Lower leg skin (tissue), 4 donors: Measurements from ENCODE around the gene OR5P2. TPM values are rescaled to one million over a fixed set of nuclear protein-coding genes. Genes with fewer than 3 reads are reported as not detected.
"Not testable (repeated sequence)": the region's sequence is repeated elsewhere in the genome, so short reads cannot be mapped to it uniquely, and the experiment has no call there.

Source experiments
- DNase-seq, 2 donors: peaks; one replicate each; pipeline ENCODE4 v3.0.0-alpha.2; 2019; ENCODE audit warnings: low spot score in 2 of 2
- H3K4me3 ChIP-seq: fragments of 200-600 bp; sonication (generic); 2 replicates; pipeline ENCODE4 v1.5.1; 2017; ENCODE audit warnings: mild to moderate bottlenecking, low read depth; ENCODE audit not compliant: poor library complexity, severe bottlenecking
- POLR2A ChIP-seq, 2 donors: fragments of 450-650 bp; IDR thresholded peaks; one replicate each; pipeline ENCODE4 v1.6.1; 2016 to 2017; ENCODE audit warnings: antibody characterized with exemption in 2 of 2, mild to moderate bottlenecking in 1 of 2, moderate library complexity in 1 of 2
- WGBS, 2 donors: methylation state at CpG; one replicate each; pipeline ENCODE4 v1.1.5; 2018; 5-methylcytosine and 5-hydroxymethylcytosine counted together
- intact Hi-C: fragments of 100-400 bp; cut with DNase I; formaldehyde crosslinking; loops from one replicate; pipeline ENCODE4 v1.15.0; 2023; ENCODE audit warnings: low total_unique reads
- total RNA-seq, 4 donors: library from RNA; depleted of rRNA; stranded (reverse); fragments of >200 nt; gene quantifications; one replicate each; pipeline ENCODE4 v1.1.0, GENCODE V29; 2016
- TF ChIP-seq, protein P1 (sequence below), 3 donors: fragments of 450-650 bp; IDR thresholded peaks; one replicate each; pipeline ENCODE4 v1.5.1; 2016; ENCODE audit warnings: antibody characterized with exemption in 3 of 3, mild to moderate bottlenecking in 3 of 3, moderate library complexity in 2 of 3

The OR5P2 gene
- total RNA-seq, 4 donors from 2014 or later: 2.5 to 4.0 (median 3.0) TPM

DNA sequence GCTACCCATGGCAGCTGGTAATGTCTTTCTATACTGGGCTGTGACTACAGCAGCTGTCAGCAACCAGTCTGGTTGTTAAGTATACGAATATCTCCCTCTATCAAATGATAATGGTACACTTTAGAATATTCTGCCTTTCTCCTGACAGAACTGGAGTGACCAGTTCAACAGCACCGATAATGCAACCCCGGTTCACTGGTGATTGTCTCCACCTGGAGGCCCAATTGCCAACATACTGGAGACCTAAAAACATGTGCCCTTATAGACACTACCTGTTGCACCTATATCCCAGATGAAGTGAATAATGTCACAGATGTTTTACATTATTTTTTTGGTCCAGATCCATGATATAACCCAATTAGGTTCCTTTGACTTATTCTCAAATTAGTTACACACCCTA is 21.1 kb downstream of the OR5P2 start:
- intact Hi-C loops: no loop called here
- TF ChIP-seq, protein P1, sequence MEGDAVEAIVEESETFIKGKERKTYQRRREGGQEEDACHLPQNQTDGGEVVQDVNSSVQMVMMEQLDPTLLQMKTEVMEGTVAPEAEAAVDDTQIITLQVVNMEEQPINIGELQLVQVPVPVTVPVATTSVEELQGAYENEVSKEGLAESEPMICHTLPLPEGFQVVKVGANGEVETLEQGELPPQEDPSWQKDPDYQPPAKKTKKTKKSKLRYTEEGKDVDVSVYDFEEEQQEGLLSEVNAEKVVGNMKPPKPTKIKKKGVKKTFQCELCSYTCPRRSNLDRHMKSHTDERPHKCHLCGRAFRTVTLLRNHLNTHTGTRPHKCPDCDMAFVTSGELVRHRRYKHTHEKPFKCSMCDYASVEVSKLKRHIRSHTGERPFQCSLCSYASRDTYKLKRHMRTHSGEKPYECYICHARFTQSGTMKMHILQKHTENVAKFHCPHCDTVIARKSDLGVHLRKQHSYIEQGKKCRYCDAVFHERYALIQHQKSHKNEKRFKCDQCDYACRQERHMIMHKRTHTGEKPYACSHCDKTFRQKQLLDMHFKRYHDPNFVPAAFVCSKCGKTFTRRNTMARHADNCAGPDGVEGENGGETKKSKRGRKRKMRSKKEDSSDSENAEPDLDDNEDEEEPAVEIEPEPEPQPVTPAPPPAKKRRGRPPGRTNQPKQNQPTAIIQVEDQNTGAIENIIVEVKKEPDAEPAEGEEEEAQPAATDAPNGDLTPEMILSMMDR (IDR thresholded peaks at IDR 0.05): no peak
- no peak for TF ChIP-seq POLR2A (IDR thresholded peaks at IDR 0.05)
- WGBS, 2 donors: 56 to 62% methylated on average over 3 of the region's 3 CpGs

DNA sequence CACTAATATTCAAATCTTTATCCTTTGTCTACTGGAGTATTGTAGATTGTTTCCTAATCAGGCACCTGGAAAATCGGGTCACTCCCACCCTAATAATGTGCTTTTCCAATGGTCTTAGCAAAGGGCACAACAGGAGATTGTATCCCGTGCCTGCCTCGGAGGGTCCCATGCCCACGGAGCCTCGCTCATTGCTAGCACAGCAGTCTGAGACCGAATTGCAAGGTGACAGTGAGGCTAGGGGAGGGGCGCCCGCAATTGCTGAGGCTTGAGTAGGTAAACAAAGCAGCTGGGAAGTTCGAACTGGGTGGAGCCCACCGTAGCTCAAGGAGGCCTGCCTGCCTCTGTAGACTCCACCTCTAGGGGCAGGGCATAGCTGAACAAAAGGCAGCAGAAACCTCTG is 32.4 kb downstream of the OR5P2 start:
- 80 to 91% methylated on average over 10 of the region's 10 CpGs for WGBS, 2 donors
- DNase-seq, H3K4me3 ChIP-seq, intact Hi-C loops: not testable (repeated sequence)

More for the DNA sequence above, 21.1 kb downstream of the OR5P2 start:
- H3K4me3 ChIP-seq: no peak overlapping the region
- DNase-seq: no peak

DNA sequence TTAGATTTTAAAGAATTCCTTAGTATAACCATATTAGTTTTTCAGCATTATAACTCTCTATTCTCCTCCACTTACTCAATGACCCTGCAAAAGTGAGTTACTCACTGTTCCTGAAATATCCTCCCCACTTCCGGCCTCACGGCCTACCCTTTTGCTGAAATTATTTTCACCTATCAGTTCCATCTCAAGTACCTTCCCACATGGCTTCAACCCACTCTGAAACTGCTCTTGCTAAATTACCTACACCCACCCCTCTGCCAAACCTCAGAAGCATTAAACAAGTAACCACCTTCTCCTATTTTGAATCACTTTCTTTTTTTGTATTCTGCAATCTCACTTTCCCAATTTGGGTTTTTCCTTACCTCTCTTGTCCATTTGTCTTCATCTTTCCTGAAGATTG is 37.7 kb downstream of the OR5P2 start:
- TF ChIP-seq, protein P1 (IDR thresholded peaks at IDR 0.05): no peak
- no peak for TF ChIP-seq POLR2A (IDR thresholded peaks at IDR 0.05)
- WGBS, 2 donors: 69 to 75% methylated on average over 2 of the region's 2 CpGs
- intact Hi-C loops: no loop called here
- no peak for DNase-seq
- no peak overlapping the region for H3K4me3 ChIP-seq

DNA sequence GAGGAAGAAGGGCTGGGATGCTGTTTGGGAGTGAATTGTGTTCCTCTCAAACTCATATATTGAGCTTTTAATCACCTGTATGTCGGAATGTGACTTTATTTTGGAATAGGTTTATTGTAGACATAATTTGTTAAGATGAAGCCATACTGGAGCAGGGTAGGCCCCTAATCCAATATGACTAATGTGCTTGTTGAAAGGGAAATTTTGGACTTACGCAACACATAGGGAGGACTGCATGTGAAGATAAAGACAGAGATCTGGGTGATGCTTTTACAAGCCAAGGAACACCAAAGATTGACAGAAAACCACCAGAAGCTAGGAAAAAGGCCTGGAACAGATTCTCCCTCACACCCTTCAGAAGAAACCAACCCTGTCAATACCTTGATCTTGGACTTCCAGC is 47.3 kb downstream of the OR5P2 start:
- intact Hi-C loops: no loop called here
- H3K4me3 ChIP-seq: no peak overlapping the region
- DNase-seq: no peak
- 78 to 90% methylated on average over 2 of the region's 2 CpGs for WGBS, 2 donors
- no peak for TF ChIP-seq POLR2A (IDR thresholded peaks at IDR 0.05)

Other genes starting within 250 kb of the OR5P2 start
- gene CYB5R2, start 123.4 kb downstream of the OR5P2 start, total RNA-seq: 10 to 100 TPM; 37.2 to 90.0 (median 40.5) TPM
- gene OVCH2, start 90.5 kb downstream of the OR5P2 start, total RNA-seq: 10 to 100 TPM in 1 of 4 donors, 1 to 10 TPM in 3; 6.5 to 12.2 (median 8.3) TPM
- 1 to 10 TPM; 2.7 to 6.7 (median 5.0) TPM for gene OR5P3, start 33.9 kb upstream of the OR5P2 start, total RNA-seq
- gene OR10A6, start 134.3 kb upstream of the OR5P2 start, total RNA-seq: under 1 TPM in 3 of 4 donors, not detected in 1; 0.08 to 0.21 (median 0.17) TPM
- gene OR10A3, start 144.8 kb upstream of the OR5P2 start, total RNA-seq: 1 to 10 TPM in 1 of 4 donors, under 1 TPM in 1, not detected in 2; 0.34 to 2.7 TPM
- gene NLRP10, start 168.5 kb upstream of the OR5P2 start, total RNA-seq: 100 to 1,000 TPM in 1 of 4 donors, 10 to 100 TPM in 3; 56.7 to 115 (median 73.6) TPM
- gene EIF3F, start 190.4 kb upstream of the OR5P2 start, total RNA-seq: 100 to 1,000 TPM; 316 to 432 (median 384) TPM